Measurements from ENCODE around the gene MAJIN. TPM values are rescaled to one million over a fixed set of nuclear protein-coding genes. Genes with fewer than 3 reads are reported as not detected.
A peak's percentile ranks its signal among the peaks of the same experiment; 100 is the strongest.

Gene MAJIN, protein sequence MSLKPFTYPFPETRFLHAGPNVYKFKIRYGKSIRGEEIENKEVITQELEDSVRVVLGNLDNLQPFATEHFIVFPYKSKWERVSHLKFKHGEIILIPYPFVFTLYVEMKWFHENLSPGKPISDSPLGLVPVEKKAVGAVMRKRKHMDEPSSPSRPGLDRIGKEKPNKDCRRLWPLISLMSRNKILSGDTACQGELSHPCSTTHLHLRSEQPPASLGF
- total RNA-seq, result not detected

DNA sequence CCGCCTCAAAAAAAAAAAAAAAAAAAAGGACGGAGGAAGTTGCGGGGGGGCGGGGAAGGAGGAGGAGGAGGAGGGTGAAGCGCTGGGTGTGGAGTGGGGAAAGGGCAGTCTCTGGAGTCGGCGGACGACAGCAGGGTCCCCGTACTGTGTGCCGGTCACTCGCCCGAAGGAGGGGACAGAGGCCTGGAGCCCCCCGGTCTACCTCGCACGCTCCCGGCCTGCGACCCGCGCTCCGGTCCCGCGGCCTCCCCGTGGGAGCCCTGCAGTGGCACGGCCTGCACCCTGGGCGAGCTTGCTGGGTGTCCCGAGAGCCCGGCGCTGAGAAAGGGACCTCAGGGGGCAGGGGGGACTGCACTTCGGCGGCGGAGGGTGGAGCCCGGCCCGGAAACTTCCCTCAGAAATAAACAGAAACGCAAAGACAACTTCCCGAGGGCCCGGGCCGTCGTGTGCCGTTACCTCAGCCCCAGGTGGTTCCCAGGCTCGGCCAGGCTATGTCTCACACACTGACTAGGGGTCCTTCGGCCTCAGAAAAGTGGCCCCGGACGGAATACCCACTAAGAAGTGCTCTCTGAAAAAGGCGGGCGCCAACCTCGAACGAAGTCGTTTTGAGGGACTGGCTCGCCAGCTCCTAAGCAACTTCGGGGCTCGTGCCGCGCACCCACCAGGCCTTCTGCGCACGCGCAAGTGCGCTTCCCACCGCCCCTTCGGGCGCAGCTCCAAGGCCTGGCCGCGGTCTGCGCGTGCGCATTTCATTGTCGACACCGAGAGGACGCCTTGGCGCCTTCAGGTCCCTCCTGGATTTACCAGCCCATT, at the start of gene MAJIN:
Gene MAJIN (minus strand): TSS at position 688 of the 813 bp plus-strand sequence. CDS start 12,703 bp downstream, outside the sequence.
- no peaks in the 10 kb centered on the region for H3K27me3 ChIP-seq
- H3K9me3 ChIP-seq, result no peaks in the 10 kb centered on the region
- TF ChIP-seq, protein P1, sequence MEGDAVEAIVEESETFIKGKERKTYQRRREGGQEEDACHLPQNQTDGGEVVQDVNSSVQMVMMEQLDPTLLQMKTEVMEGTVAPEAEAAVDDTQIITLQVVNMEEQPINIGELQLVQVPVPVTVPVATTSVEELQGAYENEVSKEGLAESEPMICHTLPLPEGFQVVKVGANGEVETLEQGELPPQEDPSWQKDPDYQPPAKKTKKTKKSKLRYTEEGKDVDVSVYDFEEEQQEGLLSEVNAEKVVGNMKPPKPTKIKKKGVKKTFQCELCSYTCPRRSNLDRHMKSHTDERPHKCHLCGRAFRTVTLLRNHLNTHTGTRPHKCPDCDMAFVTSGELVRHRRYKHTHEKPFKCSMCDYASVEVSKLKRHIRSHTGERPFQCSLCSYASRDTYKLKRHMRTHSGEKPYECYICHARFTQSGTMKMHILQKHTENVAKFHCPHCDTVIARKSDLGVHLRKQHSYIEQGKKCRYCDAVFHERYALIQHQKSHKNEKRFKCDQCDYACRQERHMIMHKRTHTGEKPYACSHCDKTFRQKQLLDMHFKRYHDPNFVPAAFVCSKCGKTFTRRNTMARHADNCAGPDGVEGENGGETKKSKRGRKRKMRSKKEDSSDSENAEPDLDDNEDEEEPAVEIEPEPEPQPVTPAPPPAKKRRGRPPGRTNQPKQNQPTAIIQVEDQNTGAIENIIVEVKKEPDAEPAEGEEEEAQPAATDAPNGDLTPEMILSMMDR (IDR thresholded peaks at IDR 0.05), result no peak
- no peak for TF ChIP-seq POLR2A (IDR thresholded peaks at IDR 0.05)
- peaks cover 0 to 13% (median 0%) of the 10 kb centered on the region in 4 donors for H3K4me1 ChIP-seq
- H3K27ac ChIP-seq, result peak within 1 kb of the TSS; percentile 37 to 71 (median 52)
- DNase-seq, result peak; percentile 78 to 93 (median 87)
- peak within 1 kb of the TSS; percentile 16 to 44 (median 44) for H3K4me3 ChIP-seq
- H3K36me3 ChIP-seq, result no peaks in the 10 kb centered on the region

GRCh38 chr11:65021509-65021908, 49.6 kb upstream of the MAJIN start:
- Histone ChIP-seq H3K4me3 (no peak overlapping the region), H3K36me3 (peaks cover 0 to 24% (median 0%) of the 10 kb centered on the region in 3 donors), H3K9me3 (no peaks in the 10 kb centered on the region), H3K4me1 (peaks cover 0 to 3% (median 0%) of the 10 kb centered on the region in 4 donors), H3K27me3 (no peaks in the 10 kb centered on the region), H3K27ac (no peak overlapping the region)
- TF ChIP-seq POLR2A (IDR thresholded peaks at IDR 0.05), result no peak
- TF ChIP-seq, protein P1 (IDR thresholded peaks at IDR 0.05), result no peak
- DNase-seq, result no peak

GRCh38 chr11:65021003-65021402, 49.1 kb upstream of the MAJIN start:
- peaks cover 0 to 4% (median 0%) of the 10 kb centered on the region in 4 donors for H3K4me1 ChIP-seq
- H3K4me3 ChIP-seq, result no peak overlapping the region
- no peak overlapping the region for H3K27ac ChIP-seq
- TF ChIP-seq, protein P1 (IDR thresholded peaks at IDR 0.05), result no peak
- TF ChIP-seq POLR2A (IDR thresholded peaks at IDR 0.05), result no peak
- no peak for DNase-seq
- no peaks in the 10 kb centered on the region for H3K9me3 ChIP-seq
- H3K36me3 ChIP-seq, result peaks cover 0 to 24% (median 0%) of the 10 kb centered on the region in 3 donors
- H3K27me3 ChIP-seq, result no peaks in the 10 kb centered on the region

DNA sequence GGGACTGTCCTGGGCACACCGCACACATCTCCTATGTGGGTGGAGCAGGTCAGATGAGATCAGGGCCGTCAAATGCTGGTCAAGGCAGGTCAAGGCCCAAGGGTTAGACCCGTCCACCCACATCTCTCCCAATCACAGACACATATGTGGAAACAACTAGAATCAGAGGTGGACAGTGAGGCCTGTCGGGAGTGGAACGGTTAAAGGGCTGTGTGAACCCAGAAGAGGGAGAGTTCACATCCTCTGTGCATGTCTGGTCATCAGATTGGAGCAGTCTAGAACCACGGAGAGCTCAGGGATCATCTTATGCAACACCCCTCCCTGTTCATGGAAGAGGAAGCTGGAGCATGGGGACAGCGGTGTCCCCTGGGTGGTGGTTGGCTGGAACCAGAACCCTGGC, 47.9 kb upstream of the MAJIN start:
- H3K4me1 ChIP-seq, result peaks cover 0 to 12% (median 5%) of the 10 kb centered on the region in 4 donors
- H3K27me3 ChIP-seq, result no peaks in the 10 kb centered on the region
- H3K4me3 ChIP-seq, result no peak overlapping the region
- TF ChIP-seq, protein P1 (IDR thresholded peaks at IDR 0.05), result no peak
- peaks cover 0 to 24% (median 0%) of the 10 kb centered on the region in 3 donors for H3K36me3 ChIP-seq
- no peak overlapping the region for H3K27ac ChIP-seq
- H3K9me3 ChIP-seq, result no peaks in the 10 kb centered on the region
- DNase-seq, result no peak

DNA sequence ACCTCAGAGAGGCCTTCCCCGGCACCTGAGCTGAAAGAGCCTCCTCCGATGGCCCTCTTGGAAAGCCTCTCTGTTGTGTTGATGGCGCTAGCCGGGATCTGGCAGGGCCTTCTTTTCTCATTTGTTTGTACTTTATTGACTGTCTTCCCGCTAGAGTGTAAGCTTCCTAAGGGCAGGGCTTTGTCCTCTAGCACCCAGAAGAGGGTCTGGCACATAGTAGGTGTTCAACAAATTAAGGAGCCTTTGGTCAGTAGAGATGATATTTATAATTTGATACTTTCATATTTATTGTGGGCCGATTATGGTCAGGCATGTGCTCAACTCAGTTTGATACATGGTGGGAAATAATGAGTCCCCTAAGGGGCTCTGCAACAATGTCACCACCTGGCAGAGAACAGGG, 46.0 kb upstream of the MAJIN start:
- Histone ChIP-seq H3K4me3 (no peak overlapping the region), H3K4me1 (peaks cover 2 to 18% (median 7%) of the 10 kb centered on the region in 4 donors), H3K9me3 (no peaks in the 10 kb centered on the region), H3K27me3 (no peaks in the 10 kb centered on the region), H3K36me3 (peaks cover 0 to 24% (median 0%) of the 10 kb centered on the region in 3 donors), H3K27ac (no peak overlapping the region)
- DNase-seq, result no peak
- TF ChIP-seq, protein P1 (IDR thresholded peaks at IDR 0.05), result no peak
